HG03066 (cell line): Measurements from ENCODE around the gene LDLRAD1.
"Not testable (repeated sequence)": the region's sequence is repeated elsewhere in the genome, so short reads cannot be mapped to it uniquely, and the experiment has no call there.

Source experiments
- ATAC-seq: cut with Tn5 transposase; IDR thresholded peaks from one replicate; pipeline ENCODE4 v1.9.1; 2021; ENCODE audit warnings: low read depth; ENCODE audit not compliant: unreplicated experiment

The LDLRAD1 gene

GRCh38 chr1:53995683-53996082 is 22.3 kb downstream of the LDLRAD1 start:
- no peak for ATAC-seq

DNA sequence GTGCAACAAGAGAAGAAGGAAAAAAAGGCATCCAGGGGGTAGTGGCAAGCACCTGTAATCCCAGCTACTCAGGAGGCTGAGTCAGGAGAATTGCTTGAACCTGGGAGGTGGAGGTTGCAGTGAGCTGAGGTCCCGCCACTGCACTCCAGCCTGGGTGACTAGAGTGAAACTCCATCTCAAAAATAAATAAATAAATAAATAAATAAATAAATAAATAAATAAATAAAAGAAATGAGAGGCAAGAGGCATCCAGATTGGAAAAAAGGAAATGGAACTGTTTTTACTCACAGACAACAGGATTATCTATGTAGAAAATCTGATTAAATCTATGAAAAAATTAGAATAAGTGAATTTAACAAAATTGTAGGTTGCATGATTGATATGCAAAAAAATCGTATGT is 23.5 kb downstream of the LDLRAD1 start:
- not testable (repeated sequence) for ATAC-seq

- no peak for ATAC-seq
Measured at GRCh38 chr1:53992085-53992874, 25.7 kb downstream of the LDLRAD1 start.

DNA sequence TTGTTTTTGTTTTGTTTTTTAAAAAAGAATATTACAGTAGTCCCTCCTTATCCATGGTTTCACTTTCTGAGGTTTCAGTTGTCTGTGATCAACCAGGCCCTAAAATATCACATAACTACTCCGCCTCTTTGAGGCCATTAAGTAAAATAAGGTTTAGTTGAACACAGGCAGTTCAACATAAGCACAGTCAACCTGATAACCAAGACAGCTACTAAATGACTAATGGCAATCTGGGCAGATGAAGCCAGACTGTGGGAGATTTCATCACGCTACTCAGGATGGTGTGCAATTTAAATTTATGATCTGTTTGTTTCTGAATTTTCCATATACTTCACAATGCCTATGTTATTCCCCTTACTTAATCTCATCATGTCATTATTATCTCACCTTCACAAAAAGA is 30.1 kb downstream of the LDLRAD1 start:
- ATAC-seq: no peak

DNA sequence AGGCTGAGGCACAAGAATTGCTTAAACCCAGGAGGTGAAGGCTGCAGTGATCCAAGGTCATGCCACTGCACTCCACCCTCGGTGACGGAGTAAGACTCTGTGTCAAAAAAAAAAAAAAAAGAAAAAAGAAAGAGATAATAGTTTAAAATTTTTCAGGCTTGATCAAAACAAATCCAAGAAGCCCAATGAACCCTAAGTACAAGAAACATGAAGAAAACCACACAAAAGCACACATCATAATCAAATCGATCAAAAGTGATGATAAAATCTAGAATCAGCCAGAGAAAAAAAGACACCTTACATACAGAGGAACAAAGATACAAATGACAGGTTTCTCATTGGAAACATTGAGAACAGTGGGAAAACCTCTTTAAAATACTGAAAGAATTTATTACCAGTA is 31.5 kb downstream of the LDLRAD1 start:
- no peak for ATAC-seq

DNA sequence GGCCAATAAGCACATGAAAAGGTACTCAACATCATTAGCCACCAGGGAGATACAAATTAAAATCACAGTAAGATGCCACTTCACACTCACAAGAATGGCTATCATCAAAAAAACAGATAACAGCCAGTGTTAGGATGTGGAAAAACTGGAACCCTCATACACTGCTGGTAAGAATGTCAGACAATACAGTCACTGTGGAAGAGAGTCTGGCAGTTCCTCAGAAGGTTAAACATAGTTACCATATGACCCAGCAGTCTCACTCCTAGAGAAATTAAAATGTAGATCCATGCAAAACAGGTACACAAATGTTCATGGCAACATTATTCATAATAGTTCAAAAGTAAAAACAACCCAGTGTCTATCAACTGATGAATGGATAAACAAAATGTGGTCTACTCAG is 33.3 kb downstream of the LDLRAD1 start:
- no peak for ATAC-seq

DNA sequence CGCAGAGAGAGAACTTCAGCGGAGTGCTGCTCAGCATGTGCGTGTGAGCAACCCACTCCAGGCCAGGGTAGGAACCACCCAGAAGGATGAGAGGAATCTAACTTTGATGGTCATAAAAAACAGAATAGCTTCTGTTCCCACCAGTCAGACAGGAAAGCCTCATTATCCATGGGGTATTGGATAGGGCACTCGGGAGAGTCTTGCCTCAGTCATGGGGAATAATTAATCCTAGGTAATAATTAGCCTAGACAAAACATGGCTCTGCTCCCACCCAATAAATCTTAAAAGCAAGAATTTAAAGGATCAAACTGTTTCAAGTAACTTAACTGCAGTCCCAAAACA is 35.3 kb downstream of the LDLRAD1 start:
- ATAC-seq: no peak

GRCh38 chr1:53982034-53982762 is 35.8 kb downstream of the LDLRAD1 start:
- ATAC-seq: no peak

- no peak for ATAC-seq
Measured at GRCh38 chr1:53981220-53981619, 36.8 kb downstream of the LDLRAD1 start.

GRCh38 chr1:53979712-53980450 is 38.1 kb downstream of the LDLRAD1 start:
- ATAC-seq: no peak

GRCh38 chr1:53975861-53976260 is 42.1 kb downstream of the LDLRAD1 start:
- no peak for ATAC-seq

GRCh38 chr1:53971718-53972117 is 46.3 kb downstream of the LDLRAD1 start:
- ATAC-seq: no peak

- not testable (repeated sequence) for ATAC-seq
Measured at GRCh38 chr1:53969323-53969722, 48.7 kb downstream of the LDLRAD1 start.

GRCh38 chr1:53968125-53968513 is 49.9 kb downstream of the LDLRAD1 start:
- no peak for ATAC-seq

- ATAC-seq: no peak
Measured at GRCh38 chr1:53967409-53968124, 50.4 kb downstream of the LDLRAD1 start.

DNA sequence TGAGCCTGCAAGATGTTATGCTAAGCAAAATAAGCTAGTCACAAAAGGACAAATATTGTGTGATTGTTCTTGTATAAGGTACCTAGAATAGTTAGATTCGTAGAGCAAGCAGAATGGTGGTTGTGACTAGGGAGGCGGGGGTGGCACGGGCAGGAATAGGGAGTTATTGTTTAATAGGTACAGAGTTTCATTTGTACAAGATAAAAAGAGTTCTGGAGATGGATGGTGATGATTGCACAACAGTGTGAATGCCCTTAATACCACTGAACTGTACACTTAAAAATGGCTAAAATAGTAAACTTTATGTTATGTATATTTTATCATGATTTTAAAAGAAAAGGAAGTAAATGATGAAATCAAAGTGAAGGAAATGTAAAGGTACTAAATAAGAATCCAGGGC is 51.2 kb downstream of the LDLRAD1 start:
- no peak for ATAC-seq

- ATAC-seq: no peak
Measured at GRCh38 chr1:53964109-53964508, 53.9 kb downstream of the LDLRAD1 start.

DNA sequence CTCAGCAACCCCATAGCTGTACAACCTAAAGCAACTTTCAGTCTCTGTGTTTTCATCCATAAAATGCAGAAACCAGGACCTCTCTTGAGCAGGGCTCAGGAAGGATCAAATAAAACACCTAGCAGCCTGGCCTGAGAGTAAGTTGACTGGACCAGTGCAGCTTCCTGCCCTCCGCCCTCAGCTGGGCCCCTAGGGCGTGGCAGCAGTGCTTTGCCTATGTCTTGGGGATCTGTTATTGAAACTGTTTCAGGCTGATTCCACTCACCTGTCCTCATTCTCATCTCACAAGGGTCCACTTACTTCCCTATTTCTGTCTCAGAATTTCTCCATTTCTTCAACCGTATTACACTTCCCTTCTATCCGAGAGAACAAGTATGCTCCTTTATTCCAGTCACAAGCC is 54.5 kb downstream of the LDLRAD1 start:
- no peak for ATAC-seq

- ATAC-seq: no peak
Measured at GRCh38 chr1:53962395-53962794, 55.6 kb downstream of the LDLRAD1 start.

DNA sequence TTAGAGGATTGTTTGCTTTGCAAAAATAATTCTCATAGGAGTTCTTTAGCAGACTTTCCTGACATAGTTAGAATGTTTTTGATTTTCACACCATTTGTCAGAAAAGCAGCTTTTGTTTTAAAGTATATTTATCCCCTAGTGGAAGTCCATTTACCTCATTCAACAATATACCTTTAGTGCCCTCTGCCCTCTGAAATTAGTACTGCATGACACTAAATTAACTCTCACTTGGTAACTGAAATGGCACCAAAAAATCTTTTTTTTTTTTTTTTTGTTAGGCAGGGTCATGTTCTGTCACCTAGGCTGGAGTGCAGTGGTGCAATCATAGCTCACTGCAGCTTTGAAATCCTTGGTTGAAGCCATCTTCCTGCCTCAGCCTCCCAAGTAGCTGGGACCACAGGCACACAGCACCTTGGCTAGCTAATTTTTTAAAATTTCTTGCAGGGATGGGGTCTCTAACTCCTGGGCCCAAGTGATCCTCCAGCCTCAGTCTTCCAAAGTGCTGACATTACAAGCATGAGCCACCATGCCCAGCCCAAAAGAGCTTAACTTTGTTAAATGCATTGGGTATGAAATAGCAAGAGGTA is 58.2 kb downstream of the LDLRAD1 start:
- ATAC-seq: no peak
